GM20000 (cell line): ENCODE measurements around the gene ROBO1.
"Not testable (repeated sequence)": the region's sequence is repeated elsewhere in the genome, so short reads cannot be mapped to it uniquely, and the experiment has no call there.

Source experiments
- DNase-seq: peaks from one replicate; pipeline ENCODE4 v3.0.0; 2012; ENCODE audit warnings: low spot score
- CTCF ChIP-seq: IDR thresholded peaks from 2 replicates; pipeline ENCODE4 v1.5.1; 2012; ENCODE audit warnings: mild to moderate bottlenecking, control low read depth; ENCODE audit errors: extremely low read depth, missing control alignments

ROBO1 gene

GRCh38 chr3:79314544-79314943 lies 453.3 kb downstream of the ROBO1 start:
- no peak for TF ChIP-seq CTCF

GRCh38 chr3:79310016-79310415 lies 457.8 kb downstream of the ROBO1 start:
- no peak for TF ChIP-seq CTCF
- no peak for DNase-seq

More at GRCh38 chr3:79314544-79314943, 453.3 kb downstream of the ROBO1 start:
- DNase-seq, result no peak

GRCh38 chr3:79306934-79307570 lies 460.7 kb downstream of the ROBO1 start:
- TF ChIP-seq CTCF, result no peak
- no peak for DNase-seq

- DNase-seq, result not testable (repeated sequence)
Observed at GRCh38 chr3:79299949-79300635, 467.7 kb downstream of the ROBO1 start.

GRCh38 chr3:79297245-79297960 lies 470.4 kb downstream of the ROBO1 start:
- no peak for TF ChIP-seq CTCF
- DNase-seq, result no peak

- no peak for TF ChIP-seq CTCF
- DNase-seq, result no peak
Observed at GRCh38 chr3:79286882-79287281, 480.9 kb downstream of the ROBO1 start.

GRCh38 chr3:79285871-79286270 lies 481.9 kb downstream of the ROBO1 start:
- DNase-seq, result no peak
- no peak for TF ChIP-seq CTCF
